ENCODE data around the gene NAA50.

The NAA50 gene

GRCh38 chr3:113685956-113686721 is 59.9 kb downstream of the NAA50 start:
- no peak for DNase-seq (ENCODE audit: low spot score)

- DNase-seq (ENCODE audit: low spot score) = no peak
Measured at GRCh38 chr3:113685124-113685523, 60.9 kb downstream of the NAA50 start.

GRCh38 chr3:113684271-113684819 is 61.7 kb downstream of the NAA50 start:
- no peak for DNase-seq (ENCODE audit: low spot score)

GRCh38 chr3:113678773-113679172 is 67.3 kb downstream of the NAA50 start:
- no peak for DNase-seq (ENCODE audit: low spot score)

GRCh38 chr3:113677737-113678136 is 68.3 kb downstream of the NAA50 start:
- DNase-seq (ENCODE audit: low spot score) = no peak

- DNase-seq (ENCODE audit: low spot score) = no peak
Measured at GRCh38 chr3:113676261-113676660, 69.8 kb downstream of the NAA50 start.

GRCh38 chr3:113673593-113673992 is 72.5 kb downstream of the NAA50 start:
- no peak for DNase-seq (ENCODE audit: low spot score)

- no peak for DNase-seq (ENCODE audit: low spot score)
Measured at GRCh38 chr3:113668015-113668414, 78.0 kb downstream of the NAA50 start.
